Mucosa of descending colon (tissue), 3 donors: Measurements from ENCODE around the gene NTHL1. TPM values are rescaled to one million over a fixed set of nuclear protein-coding genes. Genes with fewer than 3 reads are reported as not detected.

ENCODE experiments used
- ATAC-seq: fragments of 200-7000 bp; cut with Tn5 transposase; one replicate; pipeline ENCODE4 v1.9.1; 2020; ENCODE audit warnings: mild to moderate bottlenecking, moderate library complexity
- DNase-seq, 3 donors: peaks; one replicate each; pipeline ENCODE4 v3.0.0-alpha.2; 2020
- H3K36me3 ChIP-seq: fragments of 200-600 bp; one replicate; pipeline ENCODE4 v1.8.0; 2021; ENCODE audit warnings: low read depth, mild to moderate bottlenecking
- H3K4me1 ChIP-seq: fragments of 200-600 bp; one replicate; pipeline ENCODE4 v1.8.0; 2021; ENCODE audit warnings: low read depth, mild to moderate bottlenecking
- H3K4me3 ChIP-seq: fragments of 200-600 bp; one replicate; pipeline ENCODE4 v1.8.0; 2021; ENCODE audit warnings: mild to moderate bottlenecking
- H3K9me3 ChIP-seq: fragments of 200-600 bp; one replicate; pipeline ENCODE4 v1.8.0; 2021; ENCODE audit warnings: mild to moderate bottlenecking
- CTCF ChIP-seq: fragments of 200-600 bp; IDR thresholded peaks from one replicate; pipeline ENCODE4 v1.8.0; 2022; ENCODE audit warnings: antibody characterized with exemption, mild to moderate bottlenecking
- intact Hi-C, 2 donors: fragments of 100-400 bp; cut with DNase I in 1 of 2; cut with micrococcal nuclease in 1 of 2; formaldehyde crosslinking; loops; one replicate each; pipeline versions ENCODE4 v1.11.0 to v1.11.1; 2022; cut with DNase I, micrococcal nuclease
- total RNA-seq, 3 donors: library from RNA; stranded (reverse); fragmentation: NEBNext Ultra II Directional in 2 of 3; extraction: Animal tissue kit (Norgen Biotek cat#: 25700) in 2 of 3; gene quantifications; one replicate each; pipeline versions ENCODE4 v1.2.1 to v1.2.4, GENCODE V29; 2021 to 2023
- donor health status: DM: no; HTN: no; CAD: no; lungs with moderate emphysema.
- donor health status: DM: no; HTN: no; CAD: no.
- donor health status: DM: no; HTN: yes; CAD: no.

NTHL1 gene
- total RNA-seq, 3 donors from 2014 or later: 23.5 to 28.2 (median 24.5) TPM

- ATAC-seq (no peak), DNase-seq (no peak)
- H3K4me1 ChIP-seq: peaks cover 42% of the 10 kb centered on the region
- H3K4me3 ChIP-seq: no peak overlapping the region
- intact Hi-C loops: no loop called here
- no peaks in the 10 kb centered on the region for H3K9me3 ChIP-seq
- H3K36me3 ChIP-seq: no peaks in the 10 kb centered on the region
- no peak for TF ChIP-seq CTCF
Measured at GRCh38 chr16:2046893-2047329, 723 bp downstream of the NTHL1 start.

DNA sequence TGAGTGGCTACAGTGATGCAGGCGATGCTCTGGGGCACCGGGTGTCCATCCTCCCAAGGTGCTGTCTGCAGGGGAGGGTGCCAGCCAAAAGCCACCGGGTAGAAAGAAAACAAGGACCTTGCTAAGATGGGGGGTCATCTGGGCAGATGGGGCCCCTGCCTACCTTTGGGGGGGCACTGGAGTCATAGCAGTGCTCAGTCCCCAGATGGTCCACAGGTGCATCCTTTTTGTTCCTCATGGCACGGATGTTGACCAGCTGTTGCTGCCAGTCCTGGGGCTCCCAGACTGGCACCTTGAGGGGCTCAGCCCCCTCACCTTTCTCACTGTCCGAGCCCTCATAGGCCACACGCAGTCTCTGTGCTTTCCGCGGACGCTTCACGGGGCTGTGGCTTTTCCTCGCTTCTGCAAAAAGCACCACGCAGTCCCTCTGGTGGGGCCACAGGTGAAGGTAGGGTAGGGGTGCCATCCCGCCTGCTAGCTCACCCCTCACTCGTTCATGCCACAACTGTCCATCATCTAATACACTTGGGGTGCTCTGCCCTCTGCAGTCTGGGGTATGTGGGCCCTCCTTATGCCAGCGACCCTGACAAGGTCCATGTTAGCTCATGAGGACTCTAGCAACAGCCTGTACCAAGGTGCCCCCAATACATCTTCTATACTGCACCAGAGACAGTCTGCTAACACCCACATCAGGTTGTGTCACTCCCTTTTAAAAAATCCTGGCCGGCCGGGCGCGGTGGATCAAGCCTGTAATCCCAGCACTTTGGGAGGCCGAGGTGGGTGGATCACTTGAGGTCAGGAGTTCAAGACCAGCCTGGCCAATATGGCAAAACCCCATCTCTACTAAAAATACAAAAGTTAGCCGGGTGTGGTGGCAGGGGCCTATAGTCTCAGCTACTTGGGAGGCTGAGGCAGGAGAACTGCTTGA, 1.4 kb downstream of the NTHL1 start:
- intact Hi-C loops: no loop called here
- no peak for TF ChIP-seq CTCF
- ATAC-seq: no peak
- Histone ChIP-seq H3K4me3 (no peak overlapping the region), H3K36me3 (no peaks in the 10 kb centered on the region), H3K9me3 (no peaks in the 10 kb centered on the region), H3K4me1 (peaks cover 49% of the 10 kb centered on the region)
- peak in 1 of 3 donors; percentile 57 for DNase-seq

DNA sequence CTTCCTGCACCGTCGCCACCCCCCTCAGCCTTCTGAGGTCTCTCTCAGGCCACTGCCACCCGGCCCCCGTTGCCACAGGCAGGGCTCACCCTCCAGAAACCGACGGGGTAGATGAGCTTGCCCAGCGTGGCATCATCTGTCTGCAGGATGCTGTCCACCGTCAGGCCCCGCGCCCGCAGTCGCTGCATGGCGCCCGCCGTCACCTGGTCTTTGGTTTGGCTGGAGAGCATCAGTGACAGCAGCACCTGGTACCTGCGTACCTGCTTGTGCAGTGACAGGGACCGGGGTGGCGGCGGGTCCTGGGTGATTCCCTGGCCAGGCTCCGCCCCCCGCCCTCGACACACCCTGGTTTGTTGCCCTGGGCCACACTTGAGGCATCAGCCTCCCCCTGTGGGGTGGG, 3.1 kb downstream of the NTHL1 start:
- Histone ChIP-seq H3K4me3 (no peak overlapping the region), H3K9me3 (no peaks in the 10 kb centered on the region), H3K36me3 (no peaks in the 10 kb centered on the region), H3K4me1 (peaks cover 66% of the 10 kb centered on the region)
- no peak for TF ChIP-seq CTCF
- DNase-seq (peak in 1 of 3 donors; percentile 70), ATAC-seq (no peak)
- intact Hi-C loops: no loop called here

DNA sequence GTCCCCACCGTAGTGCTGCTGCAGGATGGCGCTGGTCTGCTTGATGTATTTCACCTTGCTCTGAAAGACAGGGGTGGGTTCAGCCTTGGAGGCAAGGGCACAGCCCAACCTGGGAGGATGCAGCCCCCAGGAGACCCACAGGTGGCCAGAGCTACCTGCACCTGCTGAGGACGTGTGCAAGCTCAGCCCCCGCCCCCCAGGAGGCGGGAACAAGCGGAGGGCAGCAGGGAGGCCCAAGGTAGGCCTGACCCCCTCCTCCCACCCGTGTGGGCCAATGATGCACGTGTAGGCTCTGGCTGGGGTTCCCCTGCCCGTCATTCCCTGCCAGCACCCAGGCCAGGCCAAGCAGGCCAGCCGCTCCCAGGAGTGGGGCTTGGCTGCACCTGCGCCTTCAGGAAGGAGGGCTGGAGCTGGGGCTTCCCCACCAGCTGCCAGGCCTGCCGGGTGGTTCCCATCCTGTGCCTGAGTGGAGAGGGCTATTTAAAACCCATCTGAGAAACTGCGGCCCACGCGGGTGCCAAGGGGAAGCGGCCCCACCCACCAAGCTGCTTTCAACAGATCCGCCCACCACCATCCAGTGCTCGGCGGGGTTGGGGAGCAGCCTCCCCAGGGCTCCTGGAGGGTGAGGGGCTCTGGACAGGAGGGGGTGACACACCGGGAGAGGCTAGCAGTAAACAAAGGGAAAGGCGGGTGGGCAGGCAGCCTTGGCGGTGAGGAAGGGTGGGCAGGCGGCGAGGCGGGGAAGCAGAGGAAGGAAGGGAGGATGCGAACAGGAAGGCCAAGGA, 3.8 kb downstream of the NTHL1 start:
- H3K9me3 ChIP-seq: no peaks in the 10 kb centered on the region
- no peak overlapping the region for H3K4me3 ChIP-seq
- peak; percentile 48 for ATAC-seq
- H3K4me1 ChIP-seq: peaks cover 69% of the 10 kb centered on the region
- no peaks in the 10 kb centered on the region for H3K36me3 ChIP-seq
- TF ChIP-seq CTCF: no peak
- peak; percentile 61 to 88 (median 79) for DNase-seq
- intact Hi-C loops: no loop called here

- Histone ChIP-seq H3K4me3 (no peak overlapping the region), H3K4me1 (peaks cover 65% of the 10 kb centered on the region), H3K36me3 (no peaks in the 10 kb centered on the region), H3K9me3 (no peaks in the 10 kb centered on the region)
- peak; percentile 57 for ATAC-seq
- DNase-seq: peak; percentile 67 to 86 (median 75)
- no peak for TF ChIP-seq CTCF
- intact Hi-C loops: no loop called here
Measured at GRCh38 chr16:2042986-2043666, 4.5 kb downstream of the NTHL1 start.
